GM12865 (cell line): ENCODE results near the gene BRF1.

Experiments used
- DNase-seq: peaks from one replicate; pipeline ENCODE4 v3.0.0; 2010; ENCODE audit warnings: low read depth
- H3K4me3 ChIP-seq: 2 replicates; pipeline ENCODE4 v1.5.1; 2011; ENCODE audit warnings: mild to moderate bottlenecking, low read depth, low read length, control low read depth
- TF ChIP-seq, protein P1 (sequence below): IDR thresholded peaks from 2 replicates; pipeline ENCODE4 v1.5.1; 2011; ENCODE audit warnings: low read length, control low read depth, low read depth, inconsistent platforms; ENCODE audit not compliant: insufficient read depth; ENCODE audit errors: missing control alignments

The BRF1 gene

DNA sequence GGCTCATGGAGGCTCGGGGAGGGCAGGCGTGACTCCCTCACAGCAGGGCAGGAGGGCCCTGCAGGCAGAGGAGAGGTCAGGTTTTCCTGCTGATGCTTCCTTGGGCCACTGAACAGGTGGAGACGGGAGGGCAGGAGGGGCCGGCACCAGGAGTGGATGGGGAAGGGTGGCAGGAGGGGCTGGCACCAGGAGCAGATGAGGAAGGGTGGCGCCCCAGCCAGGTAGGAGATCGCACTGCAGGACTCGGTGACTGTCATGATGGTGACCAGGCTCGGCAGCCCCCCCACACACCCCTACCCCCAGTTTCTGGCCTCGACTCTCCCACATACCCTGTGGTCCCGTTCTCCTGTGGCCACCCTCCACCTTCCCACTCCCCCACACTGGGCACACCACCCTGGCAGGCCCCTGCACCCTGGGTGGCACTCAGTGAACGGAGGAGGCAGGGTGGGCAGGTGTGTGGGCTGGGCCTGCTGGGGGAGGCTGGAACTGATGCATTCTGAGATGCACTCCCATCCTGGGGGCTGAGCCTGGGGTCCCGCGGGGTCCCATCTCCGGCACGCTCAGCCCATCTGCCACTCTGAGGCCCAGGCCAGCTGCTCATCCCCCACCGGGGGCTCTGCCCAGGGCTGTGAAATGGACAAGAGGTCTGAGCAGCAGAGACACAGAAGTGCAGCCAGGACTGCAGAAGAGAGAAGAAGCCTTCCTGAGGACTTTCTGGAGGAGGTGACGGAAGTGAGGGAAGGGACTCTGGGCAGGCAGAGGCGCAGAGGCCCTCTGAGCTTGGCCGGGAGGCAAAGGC lies 122.5 kb downstream of the BRF1 start:
- H3K4me3 ChIP-seq = no peak overlapping the region
- no peak for DNase-seq
- TF ChIP-seq, protein P1, sequence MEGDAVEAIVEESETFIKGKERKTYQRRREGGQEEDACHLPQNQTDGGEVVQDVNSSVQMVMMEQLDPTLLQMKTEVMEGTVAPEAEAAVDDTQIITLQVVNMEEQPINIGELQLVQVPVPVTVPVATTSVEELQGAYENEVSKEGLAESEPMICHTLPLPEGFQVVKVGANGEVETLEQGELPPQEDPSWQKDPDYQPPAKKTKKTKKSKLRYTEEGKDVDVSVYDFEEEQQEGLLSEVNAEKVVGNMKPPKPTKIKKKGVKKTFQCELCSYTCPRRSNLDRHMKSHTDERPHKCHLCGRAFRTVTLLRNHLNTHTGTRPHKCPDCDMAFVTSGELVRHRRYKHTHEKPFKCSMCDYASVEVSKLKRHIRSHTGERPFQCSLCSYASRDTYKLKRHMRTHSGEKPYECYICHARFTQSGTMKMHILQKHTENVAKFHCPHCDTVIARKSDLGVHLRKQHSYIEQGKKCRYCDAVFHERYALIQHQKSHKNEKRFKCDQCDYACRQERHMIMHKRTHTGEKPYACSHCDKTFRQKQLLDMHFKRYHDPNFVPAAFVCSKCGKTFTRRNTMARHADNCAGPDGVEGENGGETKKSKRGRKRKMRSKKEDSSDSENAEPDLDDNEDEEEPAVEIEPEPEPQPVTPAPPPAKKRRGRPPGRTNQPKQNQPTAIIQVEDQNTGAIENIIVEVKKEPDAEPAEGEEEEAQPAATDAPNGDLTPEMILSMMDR = no peak

DNA sequence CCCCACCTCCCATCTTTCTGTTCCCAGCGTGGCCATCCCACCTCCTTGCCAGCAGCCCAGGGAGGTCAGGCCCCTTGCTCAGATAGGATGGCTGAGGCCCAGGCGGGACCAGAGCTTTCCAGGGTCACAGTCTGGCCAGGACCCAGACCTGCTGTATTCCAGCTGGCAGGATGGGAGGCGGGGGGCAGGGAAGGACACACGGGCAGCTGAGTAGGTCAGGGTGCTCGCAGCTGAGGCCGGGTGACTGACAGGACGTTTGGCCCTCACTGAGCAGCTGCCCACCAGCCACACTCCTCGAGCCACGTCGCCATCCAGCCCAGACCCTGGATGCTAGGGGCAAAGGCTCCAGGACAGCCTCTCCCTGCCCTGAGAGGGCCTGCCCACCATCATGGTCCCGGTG lies 123.7 kb downstream of the BRF1 start:
- DNase-seq = no peak
- H3K4me3 ChIP-seq = no peak overlapping the region
- TF ChIP-seq, protein P1 = no peak

DNA sequence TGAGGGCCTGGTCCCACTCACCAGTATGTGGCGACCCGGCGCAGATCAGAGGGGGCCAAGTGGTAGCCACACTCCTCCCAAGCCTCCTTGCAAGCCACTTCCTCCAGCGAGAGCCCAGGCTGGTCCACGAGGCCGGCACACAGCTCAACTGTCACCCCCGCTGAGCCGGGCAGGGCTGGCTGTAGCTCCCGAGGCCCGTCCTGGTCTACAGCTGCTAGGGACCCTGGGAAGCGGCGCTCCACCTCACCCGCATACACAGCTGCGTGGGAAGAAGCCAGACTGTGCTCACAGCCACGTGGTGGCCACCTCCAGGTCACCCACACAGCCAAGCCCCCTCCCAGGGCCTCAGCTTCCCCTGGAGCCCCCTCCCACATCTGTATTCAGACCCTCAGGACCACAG lies 124.3 kb downstream of the BRF1 start:
- no peak for DNase-seq
- TF ChIP-seq, protein P1 = no peak
- no peak overlapping the region for H3K4me3 ChIP-seq

DNA sequence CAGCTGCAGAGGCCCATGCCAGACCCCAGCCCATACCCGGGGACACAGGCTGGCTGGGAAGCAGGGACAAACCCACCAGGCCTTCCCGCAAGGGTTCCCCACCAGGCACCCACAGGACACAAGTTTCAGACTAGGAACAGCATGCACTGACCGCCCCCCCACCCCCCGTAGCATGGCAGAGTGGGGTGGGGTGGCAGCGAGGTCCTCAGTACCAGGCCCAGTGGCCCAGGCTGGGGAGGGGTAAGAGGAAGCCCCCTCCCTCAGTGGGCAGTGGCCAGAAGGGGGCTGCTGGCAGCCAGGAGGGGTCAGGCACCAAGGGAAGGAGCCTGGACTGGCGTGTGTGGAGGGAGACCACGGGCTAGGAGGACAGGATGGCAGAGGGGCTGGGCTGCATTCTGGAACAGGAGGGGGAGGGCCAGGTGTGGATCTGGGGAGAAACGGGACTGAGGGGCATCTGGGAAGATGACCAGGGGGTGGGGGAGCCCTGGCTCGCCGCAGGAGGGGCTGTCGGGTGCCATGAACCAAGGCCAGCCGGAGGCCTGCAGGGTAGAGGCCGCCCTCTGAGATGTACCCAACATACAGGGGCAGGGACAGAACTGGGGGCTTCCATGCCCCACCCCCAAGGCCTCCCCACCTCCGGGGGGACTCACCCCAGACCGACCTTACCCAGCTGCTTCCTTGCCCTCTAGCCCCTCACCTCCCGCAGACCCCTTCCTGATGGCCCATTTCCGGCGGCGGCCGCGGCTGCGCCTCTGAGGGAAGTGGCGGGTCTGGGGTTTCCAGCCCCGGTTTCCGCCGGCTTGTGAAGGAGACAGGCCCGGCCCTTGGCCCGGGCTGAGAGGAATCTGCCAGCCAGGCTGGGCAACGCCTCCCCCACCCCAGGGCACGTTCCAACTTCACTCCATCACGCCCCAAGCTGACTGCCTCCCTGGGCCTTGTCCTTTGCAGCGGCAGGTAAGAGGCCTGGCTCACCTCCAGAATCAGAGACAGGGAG lies 126.6 kb downstream of the BRF1 start:
- DNase-seq = peak; percentile 26
- no peak overlapping the region for H3K4me3 ChIP-seq
- TF ChIP-seq, protein P1 = no peak

GRCh38 chr14:105173145-105173544 lies 127.7 kb downstream of the BRF1 start:
- TF ChIP-seq, protein P1 = no peak
- H3K4me3 ChIP-seq = no peak overlapping the region
- DNase-seq = no peak

GRCh38 chr14:105172476-105172875 lies 128.3 kb downstream of the BRF1 start:
- DNase-seq = no peak
- no peak overlapping the region for H3K4me3 ChIP-seq
- TF ChIP-seq, protein P1 = no peak
